Measurements from ENCODE around the gene ZSWIM8.
"Not testable (repeated sequence)": the region's sequence is repeated elsewhere in the genome, so short reads cannot be mapped to it uniquely, and the experiment has no call there.

Gene ZSWIM8

GRCh38 chr10:73774637-73775036 is 10.8 kb upstream of the ZSWIM8 start:
- no peak for DNase-seq (ENCODE audit: low spot score)

GRCh38 chr10:73779018-73779417 is 6.4 kb upstream of the ZSWIM8 start:
- no peak for DNase-seq (ENCODE audit: low spot score)

- no peak for DNase-seq (ENCODE audit: low spot score)
Observed at GRCh38 chr10:73779539-73780197, 5.7 kb upstream of the ZSWIM8 start.

- DNase-seq (ENCODE audit: low spot score): no peak
Observed at GRCh38 chr10:73780301-73780700, 5.1 kb upstream of the ZSWIM8 start.

- DNase-seq (ENCODE audit: low spot score): no peak
Observed at GRCh38 chr10:73780966-73781365, 4.4 kb upstream of the ZSWIM8 start.

GRCh38 chr10:73781548-73781878 is 3.9 kb upstream of the ZSWIM8 start:
- no peak for DNase-seq (ENCODE audit: low spot score)

- DNase-seq (ENCODE audit: low spot score): peak; percentile 91
Observed at GRCh38 chr10:73781879-73782748, 3.3 kb upstream of the ZSWIM8 start, which contains the start of gene CHCHD1. CHCHD1 (plus strand) TSS chr10:73782048; CDS start chr10:73782076, 28 bp downstream.

GRCh38 chr10:73782749-73783085 is 2.7 kb upstream of the ZSWIM8 start:
- DNase-seq (ENCODE audit: low spot score): no peak

- peak; percentile 51 for DNase-seq (ENCODE audit: low spot score)
Observed at GRCh38 chr10:73785721-73786511, 510 bp downstream of the ZSWIM8 start.

- DNase-seq (ENCODE audit: low spot score): no peak
Observed at GRCh38 chr10:73786512-73786885, 1.1 kb downstream of the ZSWIM8 start.

GRCh38 chr10:73787031-73787800 is 1.8 kb downstream of the ZSWIM8 start:
- DNase-seq (ENCODE audit: low spot score): not testable (repeated sequence)

GRCh38 chr10:73788864-73789658 is 3.7 kb downstream of the ZSWIM8 start:
- no peak for DNase-seq (ENCODE audit: low spot score)

GRCh38 chr10:73789659-73790055 is 4.3 kb downstream of the ZSWIM8 start:
- DNase-seq (ENCODE audit: low spot score): no peak

GRCh38 chr10:73790886-73791625 is 5.7 kb downstream of the ZSWIM8 start:
- no peak for DNase-seq (ENCODE audit: low spot score)

- no peak for DNase-seq (ENCODE audit: low spot score)
Observed at GRCh38 chr10:73791871-73792400, 6.5 kb downstream of the ZSWIM8 start.

- DNase-seq (ENCODE audit: low spot score): no peak
Observed at GRCh38 chr10:73793456-73793855, 8.1 kb downstream of the ZSWIM8 start.

- DNase-seq (ENCODE audit: low spot score): not testable (repeated sequence)
Observed at GRCh38 chr10:73795491-73795890, 10.1 kb downstream of the ZSWIM8 start.

GRCh38 chr10:73796035-73796434 is 10.6 kb downstream of the ZSWIM8 start:
- DNase-seq (ENCODE audit: low spot score): not testable (repeated sequence)

GRCh38 chr10:73796766-73797165 is 11.4 kb downstream of the ZSWIM8 start:
- DNase-seq (ENCODE audit: low spot score): no peak
